DOHH2 (cell line): Measurements from ENCODE around the gene PTPRK.

Experiments
- CTCF ChIP-seq: fragments of 200-600 bp; sonication (generic); IDR thresholded peaks from one replicate; pipeline ENCODE4 v1.5.1; 2014; ENCODE audit warnings: antibody characterized with exemption, mild to moderate bottlenecking, low read depth, low read length; ENCODE audit not compliant: poor library complexity, severe bottlenecking
- EZH2phosphoT487 ChIP-seq: fragments of 200-600 bp; sonication (generic); IDR thresholded peaks from 2 replicates; pipeline ENCODE4 v1.6.1; 2017; ENCODE audit warnings: borderline replicate concordance, mild to moderate bottlenecking, antibody characterized with exemption, low read length, moderate library complexity, mixed read lengths

DNA sequence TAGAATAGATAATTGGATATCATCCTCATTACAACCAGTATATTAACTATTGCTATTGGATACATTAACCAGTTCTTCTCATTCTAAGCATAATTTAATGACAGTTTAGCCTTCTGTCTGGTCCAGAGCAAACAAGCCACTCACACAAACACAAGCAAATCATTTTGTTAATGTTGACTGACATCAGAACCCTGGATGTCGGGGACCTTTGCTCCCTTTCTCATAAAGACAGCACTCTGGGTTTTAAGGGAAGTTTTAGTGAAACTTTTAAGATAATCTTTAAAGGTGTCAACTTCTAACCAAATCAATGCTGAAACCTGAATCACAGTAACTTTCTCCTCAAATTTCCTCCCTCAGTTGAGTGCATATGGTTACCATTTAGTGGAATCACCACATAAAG lies 113.9 kb downstream of the PTPRK start:
- TF ChIP-seq CTCF (no peak), EZH2phosphoT487 (no peak)
